T follicular helper cell (primary cell): ENCODE results near the gene SERPING1.

ENCODE experiments used
- DNase-seq: peaks from one replicate; pipeline ENCODE4 v3.0.0-alpha.2; 2020; ENCODE audit warnings: low read depth
- total RNA-seq, 2 experiments: gene quantifications; one replicate each; lab custom pipeline; 2026; lab: John Stamatoyannopoulos, UW

The SERPING1 gene
- 0 reads per million in 2 experiments for total RNA-seq

DNA sequence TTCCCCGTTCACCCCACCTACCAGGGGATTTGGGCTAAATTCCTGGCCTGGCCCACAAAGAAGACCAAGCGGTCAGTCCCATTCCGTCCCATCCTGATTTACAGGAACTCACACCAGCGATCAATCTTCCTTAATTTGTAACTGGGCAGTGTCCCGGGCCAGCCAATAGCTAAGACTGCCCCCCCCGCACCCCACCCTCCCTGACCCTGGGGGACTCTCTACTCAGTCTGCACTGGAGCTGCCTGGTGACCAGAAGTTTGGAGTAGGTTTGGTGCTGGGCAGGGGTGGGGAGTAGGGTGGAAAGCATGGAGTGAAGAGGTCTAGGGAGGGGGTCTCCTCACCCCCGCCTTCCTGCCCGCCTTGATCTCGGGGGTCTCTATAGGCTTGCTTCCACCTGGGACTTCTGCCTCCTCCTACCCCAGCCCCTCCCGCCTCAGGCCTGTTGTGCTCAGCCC lies at the start of gene SERPING1:
Gene SERPING1 (plus strand): TSS at position 225 of the 455 bp plus-strand sequence. CDS start 586 bp downstream, outside the sequence.
- no peak for DNase-seq

- no peak for DNase-seq
These were observed 49.6 kb upstream of the SERPING1 start for GRCh38 chr11:57547854-57548377.

- no peak for DNase-seq
These were observed 47.5 kb upstream of the SERPING1 start for GRCh38 chr11:57549983-57550382.

GRCh38 chr11:57551941-57552340 lies 45.5 kb upstream of the SERPING1 start:
- no peak for DNase-seq

DNA sequence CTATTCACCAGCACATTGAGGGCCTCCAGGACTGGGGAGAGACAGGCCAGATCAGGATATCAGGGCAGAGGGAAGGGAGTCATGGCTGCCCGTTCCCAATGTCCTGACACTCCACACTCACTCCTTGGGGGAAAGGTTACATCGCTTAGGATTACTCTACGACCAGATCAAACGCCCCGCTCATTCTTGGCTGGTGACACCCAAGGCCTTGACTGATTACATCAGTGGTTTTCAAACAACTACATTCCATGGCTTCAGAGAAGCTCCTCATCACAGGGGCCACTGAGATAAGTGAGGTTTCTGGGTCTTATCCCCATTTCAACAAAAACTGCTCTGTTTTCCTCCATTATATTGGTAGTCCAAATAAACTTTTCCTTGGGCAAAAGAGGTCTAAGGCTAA lies 45.0 kb upstream of the SERPING1 start:
- no peak for DNase-seq

DNA sequence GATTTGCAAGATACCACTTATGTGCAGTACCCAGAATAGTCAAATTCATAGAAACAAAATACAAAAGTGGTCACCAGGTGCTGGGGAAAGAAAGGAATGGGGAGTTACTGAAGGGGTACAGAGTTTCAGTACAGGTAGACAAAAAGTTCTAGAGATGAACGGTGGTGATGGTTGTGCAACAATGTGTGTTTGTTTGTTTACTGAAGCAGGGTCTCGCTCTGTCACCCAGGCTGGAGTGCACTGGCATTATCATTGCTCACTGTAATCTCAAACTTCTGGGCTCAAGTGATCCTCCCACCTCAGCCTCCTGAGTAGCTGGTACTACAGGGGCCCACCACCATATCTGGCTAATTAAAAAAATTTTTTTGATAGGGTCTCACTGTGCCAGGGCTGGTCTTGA lies 42.1 kb upstream of the SERPING1 start:
- DNase-seq = no peak

DNA sequence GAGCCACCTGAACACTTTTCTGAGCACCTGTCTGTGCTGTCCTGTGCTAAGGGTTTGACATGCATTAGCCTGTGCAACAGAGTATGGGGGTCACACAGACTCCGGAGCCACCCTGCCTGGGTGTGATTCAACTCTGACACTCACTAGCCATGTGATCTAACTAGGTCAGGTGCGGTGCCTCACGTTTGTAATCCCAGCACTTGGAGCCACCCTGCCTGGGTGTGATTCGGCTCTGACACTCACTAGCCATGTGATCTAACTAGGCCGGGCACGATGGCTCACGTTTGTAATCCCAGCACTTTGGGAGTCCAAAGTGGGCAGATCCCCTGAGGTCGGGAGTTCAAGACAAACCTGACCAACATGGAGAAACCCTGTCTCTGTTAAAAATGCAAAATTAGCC lies 41.4 kb upstream of the SERPING1 start:
- no peak for DNase-seq

DNA sequence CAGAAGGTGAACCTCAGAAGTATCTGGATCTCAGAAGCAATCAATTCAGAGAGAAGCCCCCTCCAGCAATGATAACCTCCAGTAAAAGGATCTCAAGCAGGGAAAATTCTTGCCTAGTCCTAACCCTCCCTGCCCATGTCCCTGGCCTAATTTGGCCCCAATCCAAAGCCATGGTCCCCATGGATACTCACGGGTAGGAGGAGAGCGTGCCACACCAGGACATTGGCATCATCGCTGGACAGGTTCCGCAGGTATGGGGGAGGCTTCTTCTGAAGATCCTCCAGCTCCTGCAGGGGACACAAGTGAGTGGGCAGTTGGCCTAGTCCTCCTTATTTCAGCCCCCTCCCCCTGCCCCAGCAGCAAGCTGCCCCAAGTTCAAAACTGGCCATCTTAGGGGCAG lies 37.3 kb upstream of the SERPING1 start:
- DNase-seq = no peak

GRCh38 chr11:57562596-57562995 lies 34.9 kb upstream of the SERPING1 start:
- DNase-seq = no peak

DNA sequence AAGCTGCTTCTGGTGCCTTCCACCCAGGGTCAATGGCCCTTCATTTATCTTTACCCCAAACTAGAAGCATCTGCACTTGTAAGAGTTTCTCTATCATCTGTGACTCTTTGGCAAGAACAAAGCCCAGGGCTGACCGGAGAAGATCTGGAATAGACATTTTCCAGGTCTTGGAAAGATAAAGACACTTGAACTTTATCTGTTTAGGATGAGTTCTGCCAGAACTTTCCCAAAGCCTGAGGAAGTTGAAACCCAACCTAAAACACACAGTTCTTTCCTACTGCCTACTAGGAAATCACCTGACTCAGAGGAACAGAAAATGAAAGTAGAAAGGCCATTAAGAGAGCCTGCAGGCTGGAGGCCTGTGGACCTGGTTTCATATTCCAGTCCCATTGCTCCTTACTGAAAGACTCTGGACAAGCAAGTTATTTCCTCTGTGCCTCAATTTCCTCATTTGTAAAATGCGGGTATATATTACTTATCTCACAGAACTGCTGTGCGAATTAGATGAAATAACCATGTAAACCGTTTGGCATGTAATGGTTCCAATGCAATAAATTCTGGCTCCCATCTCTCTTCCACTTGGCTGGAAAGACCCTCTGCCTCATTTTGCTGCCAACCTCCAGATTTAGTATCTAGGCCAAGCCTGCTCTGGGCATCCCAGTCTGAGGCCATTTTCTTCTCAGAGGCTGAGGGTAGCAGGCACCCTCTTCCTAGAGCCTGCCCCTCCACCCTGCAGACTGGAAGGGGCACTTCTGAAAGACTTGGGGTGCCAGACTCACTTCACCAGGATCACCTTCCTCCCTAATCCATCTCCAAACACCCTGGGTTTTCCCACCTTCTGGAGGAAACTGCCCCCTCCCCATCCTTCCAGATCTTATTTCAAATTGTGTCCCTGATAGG lies 31.2 kb upstream of the SERPING1 start:
- DNase-seq = no peak

DNA sequence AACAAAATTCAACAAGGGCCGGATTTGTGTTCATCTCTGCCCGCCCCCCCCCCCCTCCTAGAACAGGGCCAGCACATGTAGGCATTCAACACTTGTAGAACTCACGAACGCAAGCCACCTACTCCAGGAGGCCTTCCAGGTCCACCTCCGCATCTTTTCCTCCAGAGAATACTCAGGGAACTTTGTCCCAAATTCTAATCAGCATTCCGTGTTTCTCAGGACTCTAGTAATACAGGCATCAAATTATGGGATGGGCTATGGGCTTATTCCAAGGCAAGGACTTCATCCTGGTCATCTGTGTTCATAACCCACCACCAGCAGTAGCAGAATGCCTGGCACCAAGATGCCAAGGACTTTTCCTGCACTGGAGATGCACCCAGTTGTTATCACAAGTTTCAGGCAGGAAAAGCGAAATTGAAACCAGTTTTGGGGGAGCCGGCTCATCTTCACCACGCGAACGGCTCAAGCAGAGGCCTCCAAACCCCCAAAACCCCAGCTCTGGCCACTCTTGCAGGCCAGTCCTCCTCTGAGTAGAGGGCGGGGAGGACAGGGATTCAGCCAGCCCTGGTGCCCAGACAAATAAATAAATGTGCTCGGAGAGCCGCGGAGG lies 30.5 kb upstream of the SERPING1 start:
- peak; percentile 16 for DNase-seq

DNA sequence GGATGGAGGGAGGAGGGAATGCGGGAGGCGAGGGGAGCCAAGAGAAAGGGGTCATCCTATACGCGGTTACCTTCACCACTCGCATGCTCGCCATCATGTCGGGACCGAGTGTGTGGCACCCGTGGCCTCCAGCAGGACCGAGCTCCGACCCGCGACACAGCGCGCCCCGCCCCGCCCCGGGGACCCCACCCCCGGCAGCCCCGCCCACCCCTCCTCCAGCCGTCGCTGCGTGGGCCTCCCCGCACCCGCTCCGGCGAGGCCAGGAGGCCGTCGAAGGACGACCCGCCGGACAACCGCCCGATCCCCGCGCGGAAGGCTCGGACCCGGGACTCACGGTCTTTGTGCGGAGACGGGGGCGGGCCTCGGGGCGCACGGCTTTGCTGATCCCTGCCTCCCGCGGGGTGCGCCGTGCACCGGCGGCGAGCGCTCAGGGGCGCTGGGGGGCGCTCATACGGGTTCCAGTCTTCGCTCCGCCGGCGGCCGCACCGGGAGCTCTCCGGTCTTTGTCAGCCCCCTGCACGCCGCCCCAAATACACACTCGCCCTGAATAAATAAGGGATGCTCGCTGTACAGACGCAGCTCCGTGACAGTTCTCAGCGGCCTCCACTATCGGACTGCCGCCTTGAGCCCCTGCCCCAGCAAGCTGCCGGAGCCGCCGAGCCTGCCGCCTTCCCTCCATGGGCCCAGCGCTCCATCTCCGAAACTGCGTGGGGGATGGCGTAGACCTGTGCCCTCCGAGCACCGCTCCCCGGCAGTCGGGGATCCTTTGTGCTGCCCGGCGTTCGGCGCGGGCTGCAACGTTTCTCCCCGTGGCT lies 29.8 kb upstream of the SERPING1 start, which contains the start of gene UBE2L6:
Gene UBE2L6 (minus strand): TSS at position 158 of the 815 bp plus-strand sequence. CDS start 61 bp downstream, at position 97.
- DNase-seq = peak; percentile 81

- no peak for DNase-seq
These were observed 29.1 kb upstream of the SERPING1 start for GRCh38 chr11:57568330-57568766.

- DNase-seq = no peak
These were observed 25.9 kb upstream of the SERPING1 start for GRCh38 chr11:57571606-57572005.

DNA sequence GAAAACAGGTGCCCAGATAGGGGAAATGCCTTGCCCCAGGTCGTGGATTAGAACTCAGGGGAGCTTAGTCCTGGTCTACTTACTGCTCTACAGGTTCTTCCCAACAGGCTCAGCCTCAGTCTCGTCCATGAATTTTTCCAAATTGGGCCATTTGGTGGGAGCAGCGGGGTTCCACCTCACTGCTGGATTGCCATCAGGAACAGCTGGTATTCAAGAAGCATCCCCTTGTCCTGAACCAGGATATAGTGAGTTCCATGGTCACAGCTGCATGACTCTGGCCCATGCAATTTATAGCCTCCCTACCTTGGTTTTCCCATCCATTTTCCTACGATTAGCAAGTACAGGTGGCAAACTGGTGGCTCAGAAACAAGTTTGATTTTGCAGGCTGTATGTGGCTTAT lies 23.4 kb upstream of the SERPING1 start:
- DNase-seq = no peak

- no peak for DNase-seq
These were observed 13.1 kb upstream of the SERPING1 start for GRCh38 chr11:57584341-57584740.

DNA sequence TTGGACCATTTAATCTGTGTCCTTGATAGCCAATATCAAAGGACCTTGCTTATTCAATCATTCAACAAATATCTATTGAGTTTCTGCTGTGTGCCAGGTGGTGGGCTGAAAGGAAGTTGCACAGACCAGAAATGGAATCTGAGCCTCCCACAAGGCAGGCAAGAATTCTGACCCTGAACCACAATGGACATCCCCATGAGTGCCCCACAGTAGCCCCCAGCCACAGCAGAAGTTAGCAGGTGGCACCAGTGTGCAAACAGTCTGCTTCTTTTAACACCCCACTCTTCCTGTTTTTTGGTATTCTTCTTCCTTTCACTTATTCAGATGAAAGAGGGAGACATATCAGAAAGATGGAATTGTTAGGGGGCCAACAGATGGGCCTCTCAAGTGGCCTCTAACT lies 12.2 kb upstream of the SERPING1 start:
- DNase-seq = no peak

DNA sequence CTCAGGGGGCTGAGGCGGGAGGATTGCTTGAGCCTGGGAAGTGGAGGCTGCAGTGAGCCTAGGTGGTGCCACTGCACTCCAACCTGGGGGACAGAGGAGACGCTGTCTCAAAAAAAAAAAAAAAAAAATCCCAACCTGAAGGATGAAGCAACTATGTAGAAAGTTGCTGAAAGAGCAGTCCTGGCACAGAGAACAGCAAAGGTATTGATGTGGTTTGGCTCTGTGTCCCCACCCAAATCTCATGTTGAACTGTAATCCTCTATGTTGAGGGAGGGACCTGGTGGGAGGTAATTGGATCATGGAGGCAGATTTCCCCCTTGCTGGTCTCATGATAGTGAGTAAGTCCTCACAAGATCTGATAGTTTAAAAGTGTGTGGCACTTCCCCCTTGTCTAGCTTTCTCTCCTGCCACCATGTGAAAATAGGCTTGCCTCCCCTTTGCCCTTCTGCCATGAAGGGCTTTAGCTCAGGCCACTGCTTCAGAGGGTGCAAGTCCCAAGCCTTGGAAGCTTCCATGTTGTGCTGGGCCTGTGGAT lies 10.7 kb upstream of the SERPING1 start:
- no peak for DNase-seq

DNA sequence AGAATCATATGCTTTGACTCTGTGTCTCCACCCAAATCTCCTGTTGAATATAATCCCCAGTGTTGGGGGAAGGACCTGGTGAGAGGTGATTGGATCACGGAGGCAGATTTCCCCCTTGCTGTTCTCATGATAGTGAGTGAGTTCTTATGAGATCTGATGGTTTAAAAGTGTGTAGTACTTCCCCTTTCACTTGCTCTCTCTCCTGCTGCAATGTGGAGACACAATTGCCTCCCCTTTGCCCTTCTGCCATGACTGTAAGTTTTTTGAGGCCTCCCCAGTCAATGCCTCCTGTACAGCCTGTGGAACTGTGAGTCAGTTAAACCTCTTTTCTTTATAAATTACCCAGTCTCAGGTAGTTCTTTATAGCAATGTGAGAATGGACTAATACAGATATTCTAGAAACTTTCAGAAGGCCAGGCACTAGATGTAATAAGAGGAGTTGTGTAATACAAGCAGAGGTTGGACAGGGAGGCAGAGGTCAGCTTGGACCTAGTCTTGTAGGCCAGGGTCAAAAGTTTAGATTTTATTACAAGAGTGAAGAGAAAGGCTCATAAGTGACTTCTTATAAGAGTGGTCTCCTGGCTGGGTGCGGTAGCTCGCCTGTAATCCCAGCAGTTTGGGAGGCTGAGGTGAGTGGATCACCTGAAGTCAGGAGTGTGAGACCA lies 9.3 kb upstream of the SERPING1 start:
- no peak for DNase-seq

GRCh38 chr11:57596266-57596885 lies 1.1 kb upstream of the SERPING1 start:
- DNase-seq = no peak
